Measurements from ENCODE around the gene SH3TC1. TPM values are rescaled to one million over a fixed set of nuclear protein-coding genes. Genes with fewer than 3 reads are reported as not detected.

SH3TC1 gene
- total RNA-seq (10 to 100 TPM; 37.1 to 41.3 TPM), polyA plus RNA-seq (10 to 100 TPM in 1 of 2 donors, 1 to 10 TPM in 1; 7.9 to 14.3 TPM)

DNA sequence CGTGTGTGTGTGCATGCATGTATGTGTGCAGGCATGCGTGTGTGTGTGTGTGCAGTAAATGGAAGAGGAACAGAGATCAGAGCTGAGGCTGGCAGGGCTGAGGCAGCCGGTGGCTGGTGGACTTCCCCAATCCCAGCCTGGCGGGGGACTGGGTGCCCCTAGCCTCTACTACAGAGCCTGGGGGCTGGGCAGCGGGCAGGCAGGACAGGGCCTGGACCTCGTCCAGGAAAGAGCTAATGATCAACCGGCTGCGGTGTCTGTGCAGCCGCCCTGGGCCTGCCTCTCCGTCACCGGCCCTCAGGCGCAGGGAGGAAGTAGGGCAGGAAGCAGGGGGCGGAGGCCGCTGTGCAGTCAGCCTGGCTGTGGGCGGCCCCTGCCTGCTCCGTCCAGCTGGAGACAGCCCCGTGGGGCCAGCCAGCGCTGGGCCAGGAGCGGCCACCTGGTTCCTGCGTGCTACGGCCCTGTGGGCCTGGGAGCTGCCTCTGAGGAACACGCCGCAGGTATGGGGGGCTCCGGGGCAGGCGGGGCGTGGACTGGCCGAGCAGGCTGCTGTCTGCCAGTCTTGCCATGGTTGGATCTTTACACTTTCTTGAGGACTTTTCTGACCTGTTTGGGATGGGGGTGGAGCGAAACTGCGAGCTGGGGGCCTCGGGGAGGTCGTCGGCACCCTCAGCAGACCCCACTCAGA lies at the start of gene SH3TC1:
Gene SH3TC1, plus strand, starts transcription at position 385 of the 688 bp plus-strand sequence. CDS start 5,905 bp downstream, outside the sequence.
- intact Hi-C loops (cut with micrococcal nuclease) = no loop called here
- H3K4me1 Mint-ChIP-seq = peaks cover 22 to 57% (median 42%) of the 10 kb centered on the region in 4 donors
- peak within 1 kb of the TSS; percentile 94 to 97 (median 96) for H3K4me3 Mint-ChIP-seq
- Histone ChIP-seq H3K4me3 (ENCODE audit: low read length in 2 of 2) (peak within 1 kb of the TSS; percentile 55 to 85), H3K27ac (ENCODE audit: low read depth, low read length) (peak within 1 kb of the TSS; percentile 84), H3K9me3 (ENCODE audit: control insufficient read depth in 1 of 2, low read length in 2 of 2) (no peaks in the 10 kb centered on the region), H3K36me3 (ENCODE audit: insufficient read depth, low read length) (no peaks in the 10 kb centered on the region), H3K27me3 (ENCODE audit: insufficient read depth, low read length) (no peaks in the 10 kb centered on the region), H3K4me1 (ENCODE audit: insufficient read depth, low read length) (peaks cover 54% of the 10 kb centered on the region)
- peaks cover 0 to 4% of the 10 kb centered on the region in 2 donors for H3K36me3 Mint-ChIP-seq
- peak; percentile 45 to 69 (median 62) for DNase-seq
- ChIA-PET POLR2A (ENCODE audit: partially characterized antibody) (interaction anchor here (0.7 to 4.2 kb wide), 5 partner anchors 22 to 48 kb away, joined by 3 to 31 read pairs (median 5); partner anchors contain the start of gene ABLIM2), CTCF (ENCODE audit: partially characterized antibody) (interaction anchor here (0.8 to 3.1 kb wide), 4 partner anchors 23 to 43 kb away, joined by 3 to 26 read pairs (median 6); no protein-coding TSS in a partner anchor)
- no peaks in the 10 kb centered on the region for H3K9me3 Mint-ChIP-seq
- H3K27ac Mint-ChIP-seq = peak within 1 kb of the TSS; percentile 96 to 99 (median 98)
- H3K27me3 Mint-ChIP-seq = no peaks in the 10 kb centered on the region

DNA sequence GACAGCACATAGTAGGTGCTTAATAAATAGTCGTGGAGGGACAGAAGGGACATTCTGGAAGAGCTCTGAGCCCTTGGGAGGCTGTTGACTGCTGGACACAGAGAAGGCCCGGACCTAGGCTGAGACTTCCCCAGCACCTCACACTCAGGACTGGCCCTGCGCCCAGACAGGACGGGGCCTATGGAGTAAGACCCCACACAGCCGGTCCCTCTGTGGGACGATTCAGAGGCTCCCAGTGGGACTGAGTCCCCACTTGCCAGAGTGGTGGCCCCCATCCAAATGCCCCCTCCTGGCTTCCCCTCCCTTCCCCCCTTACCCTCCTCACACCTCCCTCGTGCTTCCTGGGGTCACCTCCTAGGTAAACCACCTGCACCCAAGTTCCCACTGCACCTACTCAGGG lies 49.4 kb upstream of the SH3TC1 start:
- ChIA-PET CTCF (ENCODE audit: partially characterized antibody) (interaction anchor here (1.3 kb wide), 1 partner anchor 27 kb away, joined by 4 read pairs; no protein-coding TSS in a partner anchor), POLR2A (ENCODE audit: partially characterized antibody) (no interaction called here)
- no peak for DNase-seq
- no peaks in the 10 kb centered on the region for H3K36me3 ChIP-seq (ENCODE audit: insufficient read depth, low read length)
- Mint-ChIP-seq H3K4me1 (peaks cover 0 to 2% (median 1%) of the 10 kb centered on the region in 4 donors), H3K4me3 (no peak overlapping the region), H3K36me3 (no peaks in the 10 kb centered on the region), H3K9me3 (no peaks in the 10 kb centered on the region), H3K27ac (no peak overlapping the region), H3K27me3 (peaks cover 3 to 6% of the 10 kb centered on the region in 2 donors)
- intact Hi-C loops (cut with micrococcal nuclease) = loop anchor here (10.0 kb wide), 2 partner anchors 215 to 275 kb away; partner anchors contain the start of gene AFAP1
- H3K27ac ChIP-seq (ENCODE audit: low read depth, low read length) = no peak overlapping the region
- H3K4me1 ChIP-seq (ENCODE audit: insufficient read depth, low read length) = no peaks in the 10 kb centered on the region
- no peaks in the 10 kb centered on the region for H3K9me3 ChIP-seq (ENCODE audit: control insufficient read depth in 1 of 2, low read length in 2 of 2)
- no peaks in the 10 kb centered on the region for H3K27me3 ChIP-seq (ENCODE audit: insufficient read depth, low read length)
- H3K4me3 ChIP-seq (ENCODE audit: low read length in 2 of 2) = no peak overlapping the region

GRCh38 chr4:8150152-8151090 lies 48.7 kb upstream of the SH3TC1 start:
- ChIA-PET CTCF (ENCODE audit: partially characterized antibody) (no interaction called here), POLR2A (ENCODE audit: partially characterized antibody) (interaction anchor here (0.9 kb wide), 1 partner anchor 49 kb away, joined by 3 read pairs; the partner anchor contains the start of gene SH3TC1)
- Histone ChIP-seq H3K27me3 (ENCODE audit: insufficient read depth, low read length) (no peaks in the 10 kb centered on the region), H3K4me3 (ENCODE audit: low read length in 2 of 2) (no peak overlapping the region), H3K27ac (ENCODE audit: low read depth, low read length) (no peak overlapping the region), H3K36me3 (ENCODE audit: insufficient read depth, low read length) (no peaks in the 10 kb centered on the region), H3K9me3 (ENCODE audit: control insufficient read depth in 1 of 2, low read length in 2 of 2) (no peaks in the 10 kb centered on the region), H3K4me1 (ENCODE audit: insufficient read depth, low read length) (no peaks in the 10 kb centered on the region)
- no peaks in the 10 kb centered on the region for H3K9me3 Mint-ChIP-seq
- H3K36me3 Mint-ChIP-seq = no peaks in the 10 kb centered on the region
- peaks cover 3 to 6% of the 10 kb centered on the region in 2 donors for H3K27me3 Mint-ChIP-seq
- H3K4me1 Mint-ChIP-seq = peaks cover 0 to 5% (median 1%) of the 10 kb centered on the region in 4 donors
- no peak overlapping the region for H3K27ac Mint-ChIP-seq
- DNase-seq = no peak
- intact Hi-C loops (cut with micrococcal nuclease) = loop anchor here (10.0 kb wide), 2 partner anchors 216 to 274 kb away; partner anchors contain the start of gene AFAP1
- no peak overlapping the region for H3K4me3 Mint-ChIP-seq

- H3K27ac Mint-ChIP-seq = no peak overlapping the region
- CTCF ChIA-PET (ENCODE audit: partially characterized antibody) = no interaction called here
Observed at GRCh38 chr4:8151165-8151650, 47.9 kb upstream of the SH3TC1 start.

GRCh38 chr4:8152090-8152864 lies 46.8 kb upstream of the SH3TC1 start:
- H3K4me3 ChIP-seq (ENCODE audit: low read length in 2 of 2) = no peak overlapping the region
- ChIA-PET CTCF (ENCODE audit: partially characterized antibody) (no interaction called here), POLR2A (ENCODE audit: partially characterized antibody) (no interaction called here)
- no peaks in the 10 kb centered on the region for H3K9me3 ChIP-seq (ENCODE audit: control insufficient read depth in 1 of 2, low read length in 2 of 2)
- Mint-ChIP-seq H3K36me3 (no peaks in the 10 kb centered on the region), H3K4me1 (peaks cover 0 to 7% (median 3%) of the 10 kb centered on the region in 4 donors), H3K9me3 (no peaks in the 10 kb centered on the region), H3K27me3 (peaks cover 0 to under 1% of the 10 kb centered on the region in 2 donors), H3K27ac (no peak overlapping the region), H3K4me3 (no peak overlapping the region)
- H3K27me3 ChIP-seq (ENCODE audit: insufficient read depth, low read length) = peaks cover under 1% of the 10 kb centered on the region
- intact Hi-C loops (cut with micrococcal nuclease) = loop anchor here (10.0 kb wide), 2 partner anchors 217 to 273 kb away; partner anchors contain the start of gene AFAP1
- H3K4me1 ChIP-seq (ENCODE audit: insufficient read depth, low read length) = peaks cover under 1% of the 10 kb centered on the region
- no peaks in the 10 kb centered on the region for H3K36me3 ChIP-seq (ENCODE audit: insufficient read depth, low read length)
- H3K27ac ChIP-seq (ENCODE audit: low read depth, low read length) = no peak overlapping the region
- DNase-seq = no peak

More at GRCh38 chr4:8151165-8151650, 47.9 kb upstream of the SH3TC1 start:
- intact Hi-C loops (cut with micrococcal nuclease) = loop anchor here (10.0 kb wide), 2 partner anchors 216 to 274 kb away; partner anchors contain the start of gene AFAP1
- Mint-ChIP-seq H3K27me3 (peaks cover 0 to under 1% of the 10 kb centered on the region in 2 donors), H3K4me1 (peaks cover 0 to 5% (median 1%) of the 10 kb centered on the region in 4 donors), H3K9me3 (no peaks in the 10 kb centered on the region), H3K36me3 (no peaks in the 10 kb centered on the region), H3K4me3 (no peak overlapping the region)
- Histone ChIP-seq H3K4me1 (ENCODE audit: insufficient read depth, low read length) (no peaks in the 10 kb centered on the region), H3K9me3 (ENCODE audit: control insufficient read depth in 1 of 2, low read length in 2 of 2) (no peaks in the 10 kb centered on the region), H3K27ac (ENCODE audit: low read depth, low read length) (no peak overlapping the region), H3K27me3 (ENCODE audit: insufficient read depth, low read length) (no peaks in the 10 kb centered on the region), H3K36me3 (ENCODE audit: insufficient read depth, low read length) (no peaks in the 10 kb centered on the region), H3K4me3 (ENCODE audit: low read length in 2 of 2) (no peak overlapping the region)
- no peak for DNase-seq
- POLR2A ChIA-PET (ENCODE audit: partially characterized antibody) = interaction anchor here (0.9 kb wide), 1 partner anchor 48 kb away, joined by 3 read pairs; the partner anchor contains the start of gene SH3TC1

DNA sequence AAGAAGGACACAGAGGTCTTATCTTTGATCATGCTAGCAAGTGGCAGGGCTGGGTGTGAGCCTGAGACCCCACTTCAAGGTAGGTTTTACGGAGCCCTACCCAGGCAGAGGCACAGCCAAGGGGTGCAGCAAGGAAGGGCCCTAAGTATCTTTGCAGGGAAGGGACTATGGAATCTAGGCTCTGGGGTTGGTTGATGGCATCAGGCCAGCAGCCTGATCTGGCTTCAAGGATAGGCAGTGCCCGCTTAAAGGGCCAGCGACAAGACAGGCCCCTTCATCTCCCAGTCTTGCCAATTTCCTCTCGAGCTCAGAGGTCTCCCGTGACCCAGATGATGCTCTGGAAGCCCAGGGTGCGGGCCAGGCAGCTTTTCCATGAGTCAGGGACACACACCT lies 46.2 kb upstream of the SH3TC1 start:
- Histone ChIP-seq H3K27me3 (ENCODE audit: insufficient read depth, low read length) (peaks cover 5% of the 10 kb centered on the region), H3K27ac (ENCODE audit: low read depth, low read length) (no peak overlapping the region), H3K36me3 (ENCODE audit: insufficient read depth, low read length) (no peaks in the 10 kb centered on the region), H3K9me3 (ENCODE audit: control insufficient read depth in 1 of 2, low read length in 2 of 2) (no peaks in the 10 kb centered on the region), H3K4me1 (ENCODE audit: insufficient read depth, low read length) (peaks cover 6% of the 10 kb centered on the region), H3K4me3 (ENCODE audit: low read length in 2 of 2) (no peak overlapping the region)
- no peaks in the 10 kb centered on the region for H3K9me3 Mint-ChIP-seq
- H3K4me3 Mint-ChIP-seq = no peak overlapping the region
- CTCF ChIA-PET (ENCODE audit: partially characterized antibody) = no interaction called here
- POLR2A ChIA-PET (ENCODE audit: partially characterized antibody) = no interaction called here
- intact Hi-C loops (cut with micrococcal nuclease) = loop anchor here (10.0 kb wide), 2 partner anchors 218 to 272 kb away; partner anchors contain the start of gene AFAP1
- no peak overlapping the region for H3K27ac Mint-ChIP-seq
- peaks cover 1 to 11% (median 6%) of the 10 kb centered on the region in 4 donors for H3K4me1 Mint-ChIP-seq
- peaks cover 1 to 3% of the 10 kb centered on the region in 2 donors for H3K27me3 Mint-ChIP-seq
- DNase-seq = no peak
- H3K36me3 Mint-ChIP-seq = no peaks in the 10 kb centered on the region
